Stimulated activated CD4-positive, alpha-beta T cell treated with anti-CD3 and anti-CD28 coated beads, Interleukin-1b, Interleukin-23, amount 100 ng/mL, for 4 hours (primary cell): ENCODE data around the gene NINJ1.

Experiments used
- DNase-seq, 2 donors: peaks; one replicate each; pipeline ENCODE4 v3.0.0-alpha.2; 2020; ENCODE audit warnings: low read depth in 2 of 2

NINJ1 gene

GRCh38 chr9:93100276-93100636 is 33.8 kb downstream of the NINJ1 start:
- DNase-seq = no peak

GRCh38 chr9:93099551-93100275 is 34.3 kb downstream of the NINJ1 start:
- DNase-seq = no peak

GRCh38 chr9:93098236-93098946 is 35.7 kb downstream of the NINJ1 start:
- peak in 1 of 2 donors; percentile 39 for DNase-seq

GRCh38 chr9:93097511-93098201 is 36.4 kb downstream of the NINJ1 start:
- DNase-seq = no peak

GRCh38 chr9:93096811-93097382 is 37.2 kb downstream of the NINJ1 start:
- no peak for DNase-seq

- DNase-seq = peak in 1 of 2 donors; percentile 40
These were observed 37.8 kb downstream of the NINJ1 start, which contains the start of gene CARD19 for GRCh38 chr9:93096131-93096802. CARD19 (plus strand) TSS chr9:93096217; CDS start chr9:93096346, 129 bp downstream.

- DNase-seq = peak; percentile 100
These were observed 38.6 kb downstream of the NINJ1 start for GRCh38 chr9:93095205-93096130.

- no peak for DNase-seq
These were observed 39.3 kb downstream of the NINJ1 start for GRCh38 chr9:93094658-93095204.

- DNase-seq = no peak
These were observed 40.0 kb downstream of the NINJ1 start for GRCh38 chr9:93093877-93094657.

- DNase-seq = no peak
These were observed 40.7 kb downstream of the NINJ1 start for GRCh38 chr9:93093127-93093876.

GRCh38 chr9:93092251-93092991 is 41.6 kb downstream of the NINJ1 start:
- DNase-seq = no peak

- DNase-seq = peak; percentile 39 to 45
These were observed 42.5 kb downstream of the NINJ1 start for GRCh38 chr9:93091453-93092081.

GRCh38 chr9:93091056-93091452 is 43.0 kb downstream of the NINJ1 start:
- no peak for DNase-seq

- DNase-seq = no peak
These were observed 43.9 kb downstream of the NINJ1 start for GRCh38 chr9:93090091-93090655.

- no peak for DNase-seq
These were observed 44.5 kb downstream of the NINJ1 start for GRCh38 chr9:93089481-93089991.

GRCh38 chr9:93089024-93089423 is 45.0 kb downstream of the NINJ1 start:
- DNase-seq = no peak

GRCh38 chr9:93088656-93089015 is 45.4 kb downstream of the NINJ1 start:
- no peak for DNase-seq
